ENCODE data around the gene NUP188.
"Not testable (repeated sequence)": the region's sequence is repeated elsewhere in the genome, so short reads cannot be mapped to it uniquely, and the experiment has no call there.

The NUP188 gene

GRCh38 chr9:128945798-128946501, 1.5 kb upstream of the NUP188 start:
- no peak for DNase-seq (ENCODE audit: low read depth)

GRCh38 chr9:128946571-128947276, 775 bp upstream of the NUP188 start:
- peak; percentile 16 for DNase-seq (ENCODE audit: low read depth)

- no peak for DNase-seq (ENCODE audit: low read depth)
Observed at GRCh38 chr9:128947277-128947526, 297 bp upstream of the NUP188 start.

- DNase-seq (ENCODE audit: low read depth) = not testable (repeated sequence)
Observed at GRCh38 chr9:128961403-128961802, 13.9 kb downstream of the NUP188 start.

- no peak for DNase-seq (ENCODE audit: low read depth)
Observed at GRCh38 chr9:128969491-128969890, 22.0 kb downstream of the NUP188 start.

- DNase-seq (ENCODE audit: low read depth) = peak; percentile 79
Observed at GRCh38 chr9:128972956-128973355, 25.5 kb downstream of the NUP188 start.

- DNase-seq (ENCODE audit: low read depth) = no peak
Observed at GRCh38 chr9:128979111-128979510, 31.6 kb downstream of the NUP188 start.

- DNase-seq (ENCODE audit: low read depth) = no peak
Observed at GRCh38 chr9:128983536-128983935, 36.0 kb downstream of the NUP188 start.

GRCh38 chr9:128986671-128987070, 39.2 kb downstream of the NUP188 start:
- no peak for DNase-seq (ENCODE audit: low read depth)

GRCh38 chr9:128987805-128988204, 40.3 kb downstream of the NUP188 start:
- DNase-seq (ENCODE audit: low read depth) = peak; percentile 82

GRCh38 chr9:128992995-128993394, 45.5 kb downstream of the NUP188 start:
- DNase-seq (ENCODE audit: low read depth) = no peak

GRCh38 chr9:128995791-128996190, 48.3 kb downstream of the NUP188 start:
- DNase-seq (ENCODE audit: low read depth) = no peak

GRCh38 chr9:128998462-128998861, 51.0 kb downstream of the NUP188 start:
- DNase-seq (ENCODE audit: low read depth) = no peak

GRCh38 chr9:128999581-129000206, 52.2 kb downstream of the NUP188 start:
- DNase-seq (ENCODE audit: low read depth) = no peak

- no peak for DNase-seq (ENCODE audit: low read depth)
Observed at GRCh38 chr9:129001504-129002325, 54.2 kb downstream of the NUP188 start.

- DNase-seq (ENCODE audit: low read depth) = no peak
Observed at GRCh38 chr9:129002992-129003391, 55.5 kb downstream of the NUP188 start.

GRCh38 chr9:129004173-129004572, 56.7 kb downstream of the NUP188 start:
- DNase-seq (ENCODE audit: low read depth) = not testable (repeated sequence)

- no peak for DNase-seq (ENCODE audit: low read depth)
Observed at GRCh38 chr9:129005336-129005997, 58.0 kb downstream of the NUP188 start.

- DNase-seq (ENCODE audit: low read depth) = peak; percentile 68
Observed at GRCh38 chr9:129006328-129007034, 59.0 kb downstream of the NUP188 start.

- no peak for DNase-seq (ENCODE audit: low read depth)
Observed at GRCh38 chr9:129007035-129007765, 59.7 kb downstream of the NUP188 start.

Measured in amniotic epithelial cell (primary cell).